SU-DHL-6 (cell line): Measurements from ENCODE around the gene B4GALNT4.

Source experiments
- CTCF ChIP-seq: fragments of 200-600 bp; sonication (generic); IDR thresholded peaks from one replicate; pipeline ENCODE4 v1.5.1; 2017; ENCODE audit warnings: antibody characterized with exemption, mild to moderate bottlenecking, low read length, moderate library complexity; ENCODE audit not compliant: insufficient read depth, poor library complexity, severe bottlenecking
- EZH2phosphoT487 ChIP-seq: fragments of 200-600 bp; sonication (generic), shearing (Covaris generic); conservative IDR thresholded peaks from 2 replicates; pipeline ENCODE4 v1.6.1; 2018; ENCODE audit warnings: mild to moderate bottlenecking, antibody characterized with exemption, low read length, moderate library complexity, mixed read lengths

GRCh38 chr11:383431-383830, 14.1 kb downstream of the B4GALNT4 start:
- TF ChIP-seq CTCF, result no peak
- TF ChIP-seq EZH2phosphoT487, result no peak
